H9 (cell line): Measurements from ENCODE around the gene MSMO1. TPM values are rescaled to one million over a fixed set of nuclear protein-coding genes. Genes with fewer than 3 reads are reported as not detected.
A peak's percentile ranks its signal among the peaks of the same experiment; 100 is the strongest.

ENCODE experiments used
- DNase-seq: peaks from one replicate; pipeline ENCODE4 v3.0.0-alpha.2; 2017
- H2AFZ ChIP-seq: one replicate; pipeline ENCODE4 v1.6.1; 2013; ENCODE audit warnings: mild to moderate bottlenecking, low read length, control low read depth, moderate library complexity
- H2AK5ac ChIP-seq: 2 replicates; pipeline ENCODE4 v1.6.1; 2013; ENCODE audit warnings: low read length, control low read depth, mixed read lengths; ENCODE audit not compliant: insufficient read length
- H2BK120ac ChIP-seq: one replicate; pipeline ENCODE4 v1.6.1; 2013; ENCODE audit warnings: low read depth, mild to moderate bottlenecking, low read length, control low read depth, inconsistent platforms; ENCODE audit not compliant: poor library complexity, severe bottlenecking
- H2BK12ac ChIP-seq: 2 replicates; pipeline ENCODE4 v1.6.1; 2013; ENCODE audit warnings: low read length, control low read depth, mixed read lengths, low read depth; ENCODE audit not compliant: insufficient read length
- H2BK15ac ChIP-seq: 2 replicates; pipeline ENCODE4 v1.6.1; 2013; ENCODE audit warnings: low read depth, low read length, control low read depth
- H2BK20ac ChIP-seq: one replicate; pipeline ENCODE4 v1.6.1; 2013; ENCODE audit warnings: low read depth, mild to moderate bottlenecking, low read length, control low read depth, inconsistent platforms; ENCODE audit not compliant: poor library complexity, severe bottlenecking
- H2BK5ac ChIP-seq: 2 replicates; pipeline ENCODE4 v1.6.1; 2013; ENCODE audit warnings: low read length, control low read depth, mixed read lengths; ENCODE audit not compliant: insufficient read length
- H3K14ac ChIP-seq: 2 replicates; pipeline ENCODE4 v1.6.1; 2013; ENCODE audit warnings: low read length, control low read depth; ENCODE audit not compliant: insufficient read depth
- H3K18ac ChIP-seq: 2 replicates; pipeline ENCODE4 v1.6.1; 2013; ENCODE audit warnings: low read depth, mild to moderate bottlenecking, mixed read lengths, low read length, control low read depth; ENCODE audit not compliant: insufficient read length
- H3K23ac ChIP-seq: 2 replicates; pipeline ENCODE4 v1.6.1; 2013; ENCODE audit warnings: low read length, control low read depth, mixed read lengths, low read depth; ENCODE audit not compliant: insufficient read length
- H3K23me2 ChIP-seq: 2 replicates; pipeline ENCODE4 v1.6.1; 2013; ENCODE audit warnings: low read depth, mild to moderate bottlenecking, mixed read lengths, low read length, control low read depth; ENCODE audit not compliant: insufficient read length, poor library complexity, severe bottlenecking
- H3K27ac ChIP-seq: 2 replicates; pipeline ENCODE4 v1.5.1; 2013; ENCODE audit warnings: low read length, control low read depth, mixed read lengths, low read depth; ENCODE audit not compliant: insufficient read length
- H3K27me3 ChIP-seq: 2 replicates; pipeline ENCODE4 v1.6.1; 2013; ENCODE audit warnings: low read length, control low read depth, inconsistent platforms; ENCODE audit not compliant: insufficient read depth
- H3K4ac ChIP-seq: 2 replicates; pipeline ENCODE4 v1.6.1; 2013; ENCODE audit warnings: low read depth, mild to moderate bottlenecking, control low read depth, inconsistent platforms, low read length, moderate library complexity
- H3K4me1 ChIP-seq: 2 replicates; pipeline ENCODE4 v1.6.1; 2013; ENCODE audit warnings: low read length, control low read depth, inconsistent platforms; ENCODE audit not compliant: insufficient read depth
- H3K4me2 ChIP-seq: 2 replicates; pipeline ENCODE4 v1.6.1; 2013; ENCODE audit warnings: low read length, control low read depth, mixed read lengths; ENCODE audit not compliant: insufficient read length, insufficient read depth
- H3K56ac ChIP-seq: 2 replicates; pipeline ENCODE4 v1.6.1; 2013; ENCODE audit warnings: low read depth, mild to moderate bottlenecking, mixed read lengths, low read length, control low read depth; ENCODE audit not compliant: insufficient read length
- H3K79me1 ChIP-seq: 2 replicates; pipeline ENCODE4 v1.6.1; 2013; ENCODE audit warnings: low read depth, mild to moderate bottlenecking, moderate library complexity, low read length, control low read depth, inconsistent platforms; ENCODE audit not compliant: insufficient read depth, poor library complexity, severe bottlenecking
- H3K79me2 ChIP-seq: 2 replicates; pipeline ENCODE4 v1.6.1; 2013; ENCODE audit warnings: low read length, control low read depth, inconsistent platforms; ENCODE audit not compliant: insufficient read depth
- H3K9ac ChIP-seq: 2 replicates; pipeline ENCODE4 v1.6.1; 2013; ENCODE audit warnings: low read length, control low read depth, mixed read lengths; ENCODE audit not compliant: insufficient read length; ENCODE audit errors: extremely low read depth
- H3K9me3 ChIP-seq: one replicate; pipeline ENCODE4 v1.6.1; 2013; ENCODE audit warnings: low read depth, low read length, inconsistent platforms; ENCODE audit not compliant: control insufficient read depth
- H3T11ph ChIP-seq: one replicate; pipeline ENCODE4 v1.6.1; 2013; ENCODE audit warnings: mild to moderate bottlenecking, low read length, control low read depth, inconsistent platforms
- H4K20me1 ChIP-seq: one replicate; pipeline ENCODE4 v1.6.1; 2013; ENCODE audit not compliant: control insufficient read depth, insufficient read length, insufficient read depth
- H4K5ac ChIP-seq: 2 replicates; pipeline ENCODE4 v1.6.1; 2013; ENCODE audit warnings: low read depth, mild to moderate bottlenecking, mixed read lengths, low read length, control low read depth; ENCODE audit not compliant: insufficient read length
- H4K8ac ChIP-seq: replicated peaks from 2 replicates; pipeline ENCODE4 v1.6.1; 2013; ENCODE audit warnings: low read length, control low read depth, mixed read lengths, low read depth; ENCODE audit not compliant: insufficient read length
- H4K91ac ChIP-seq: 2 replicates; pipeline ENCODE4 v1.6.1; 2013; ENCODE audit warnings: low read depth, mild to moderate bottlenecking, moderate library complexity, mixed read lengths, low read length, control low read depth; ENCODE audit not compliant: insufficient read length
- H3K27ac Mint-ChIP-seq, 3 experiments: 2 replicates in 2 of 3; 3 replicates in 1 of 3; pipeline ENCODE4 v1.8.0; 2020 to 2021; ENCODE audit warnings: mixed read lengths in 3 of 3, mild to moderate bottlenecking in 1 of 3, moderate library complexity in 1 of 3
- H3K27me3 Mint-ChIP-seq: 2 replicates; pipeline ENCODE4 v1.8.0; 2021; ENCODE audit warnings: low read depth, mild to moderate bottlenecking, moderate library complexity, mixed read lengths
- H3K36me3 Mint-ChIP-seq, 3 experiments: 2 replicates in 2 of 3; 3 replicates in 1 of 3; pipeline ENCODE4 v1.8.0; 2020 to 2021; ENCODE audit warnings: low read depth in 3 of 3, mixed read lengths in 3 of 3; ENCODE audit not compliant: insufficient read depth in 1 of 3
- H3K4me1 Mint-ChIP-seq, 2 experiments: 2 replicates each; pipeline ENCODE4 v1.8.0; 2020; ENCODE audit warnings: mixed read lengths in 2 of 2
- H3K4me3 Mint-ChIP-seq, 2 experiments: 2 replicates in 1 of 2; 3 replicates in 1 of 2; pipeline ENCODE4 v1.8.0; 2020 to 2021; ENCODE audit warnings: mild to moderate bottlenecking in 2 of 2, mixed read lengths in 2 of 2, moderate library complexity in 1 of 2
- H3K9me3 Mint-ChIP-seq, 2 experiments: 2 replicates in 1 of 2; 3 replicates in 1 of 2; pipeline ENCODE4 v1.8.0; 2020; ENCODE audit warnings: mild to moderate bottlenecking in 2 of 2, mixed read lengths in 2 of 2, moderate library complexity in 1 of 2
- CTCF ChIP-seq: fragments of 200-600 bp; sonication (generic); conservative IDR thresholded peaks from 3 replicates; pipeline ENCODE4 v1.8.0; 2021; ENCODE audit warnings: antibody characterized with exemption, mild to moderate bottlenecking
- WGBS: extraction: QIAGEN DNeasy Blood & Tissue Kit; methylation state at CpG from one replicate; pipeline ENCODE4 v1.1.7; 2013; ENCODE audit warnings: missing lambda C conversion rate, low lambda C conversion rate, mixed read lengths; ENCODE audit not compliant: insufficient read length; ENCODE audit errors: extremely low coverage; 5-methylcytosine and 5-hydroxymethylcytosine counted together
- total RNA-seq: library from RNA; stranded (reverse); gene quantifications from 2 replicates; pipeline ENCODE4 v1.2.1, GENCODE V29; 2021

MSMO1 gene
- total RNA-seq, 1 experiment from 2014 or later = 79.3 TPM

GRCh38 chr4:165331823-165332222, 4.4 kb downstream of the MSMO1 start:
- Histone ChIP-seq H2BK5ac (no peak overlapping the region), H3K4me2 (peak overlapping the region; percentile 94)

More at GRCh38 chr4:165331823-165332222, 4.4 kb downstream of the MSMO1 start:
- H3K9ac ChIP-seq = peak overlapping the region; percentile 16
- H3K79me2 ChIP-seq = peaks cover 74% of the 10 kb centered on the region
- H3K27me3 ChIP-seq = no peaks in the 10 kb centered on the region
- peaks cover 31 to 48% (median 42%) of the 10 kb centered on the region in 3 experiments for H3K36me3 Mint-ChIP-seq
- WGBS = no CpG with 5 or more reads among the region's 10 CpGs
- H3K23ac ChIP-seq = no peak overlapping the region
- DNase-seq = no peak
- H2BK12ac ChIP-seq = no peak overlapping the region
- H2AK5ac ChIP-seq = no peak overlapping the region
- no peaks in the 10 kb centered on the region for H3K9me3 Mint-ChIP-seq
- H3K9me3 ChIP-seq = no peaks in the 10 kb centered on the region
- peak overlapping the region in 2 of 3 experiments; percentile 4 to 46; a peak in 3 of 7 replicates for H3K27ac Mint-ChIP-seq
- peak overlapping the region in 1 of 2 experiments; percentile 49; a peak in 2 of 5 replicates for H3K4me3 Mint-ChIP-seq
- no peaks in the 10 kb centered on the region for H3K27me3 Mint-ChIP-seq
- H3K4me1 ChIP-seq = no peaks in the 10 kb centered on the region
- no peak overlapping the region for H2BK20ac ChIP-seq
- H3K27ac ChIP-seq = no peak overlapping the region
- no peak overlapping the region for H2BK15ac ChIP-seq
- no peak overlapping the region for H2AFZ ChIP-seq
- no peak overlapping the region for H3K4ac ChIP-seq
- H3K14ac ChIP-seq = no peak overlapping the region
- no peak overlapping the region for H3K18ac ChIP-seq
- no peak overlapping the region for H3K56ac ChIP-seq
- no peak overlapping the region for H4K8ac ChIP-seq
- no peaks in the 10 kb centered on the region for H3K79me1 ChIP-seq
- no peak for TF ChIP-seq CTCF
- no peaks in the 10 kb centered on the region for H4K20me1 ChIP-seq
- H3K4me1 Mint-ChIP-seq = peaks cover 46 to 48% of the 10 kb centered on the region in 2 experiments
- no peak overlapping the region for H2BK120ac ChIP-seq
- peaks cover 11% of the 10 kb centered on the region for H3K23me2 ChIP-seq
- no peak overlapping the region for H4K91ac ChIP-seq
- H4K5ac ChIP-seq = no peak overlapping the region
- H3T11ph ChIP-seq = no peak overlapping the region
